Loucy (cell line): ENCODE results near the gene NANOS3.

ENCODE experiments used
- CTCF ChIP-seq: fragments of 200-600 bp; sonication (generic); conservative IDR thresholded peaks from 2 replicates; pipeline ENCODE4 v1.5.1; 2014; ENCODE audit warnings: mild to moderate bottlenecking, antibody characterized with exemption, low read length
- EZH2phosphoT487 ChIP-seq: fragments of 200-600 bp; IDR thresholded peaks from 2 replicates; pipeline ENCODE4 v1.6.1; 2018; ENCODE audit warnings: antibody characterized with exemption, mild to moderate bottlenecking, moderate library complexity, borderline replicate concordance

GRCh38 chr19:13876834-13877233 lies at the start of gene NANOS3:
- TF ChIP-seq CTCF (no peak), EZH2phosphoT487 (no peak)
